ENCODE data around the gene MYOM1.

The MYOM1 gene

DNA sequence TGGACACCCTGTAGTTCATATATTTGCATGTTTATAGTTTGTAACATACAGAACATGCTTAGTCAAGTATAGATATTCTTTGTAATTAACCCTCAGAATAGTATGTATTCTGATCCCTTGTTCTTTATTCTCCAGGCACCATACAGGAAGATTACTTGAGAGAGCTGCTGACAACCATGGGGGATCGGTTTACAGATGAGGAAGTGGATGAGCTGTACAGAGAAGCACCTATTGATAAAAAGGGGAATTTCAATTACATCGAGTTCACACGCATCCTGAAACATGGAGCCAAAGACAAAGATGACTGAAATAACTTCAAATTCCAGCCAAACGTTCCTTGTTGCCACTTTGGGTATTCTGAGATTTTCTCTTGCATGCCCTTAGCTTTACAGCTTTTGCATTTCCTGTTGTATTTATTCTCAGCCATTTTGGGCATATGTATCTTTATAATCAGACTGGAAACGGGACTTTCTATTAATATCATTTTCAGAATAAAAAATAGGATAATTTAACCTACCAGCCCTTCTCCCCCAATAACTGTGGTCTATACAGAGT, 35.9 kb upstream of the MYOM1 start:
- Histone ChIP-seq H3K79me2 (ENCODE audit: control insufficient read depth, insufficient read depth, low read length, poor library complexity) (no peaks in the 10 kb centered on the region), H3K23ac (ENCODE audit: low read length) (no peak overlapping the region), H3K9ac (ENCODE audit: low read length) (no peak overlapping the region), H3K27me3 (ENCODE audit: insufficient read depth, low read length) (no peaks in the 10 kb centered on the region), H3K14ac (ENCODE audit: low read length) (no peak overlapping the region), H2BK5ac (ENCODE audit: low read depth, low read length, poor library complexity) (no peak overlapping the region), H3K27ac (ENCODE audit: low read depth, low read length) (no peak overlapping the region), H3K4me3 (ENCODE audit: low read depth, low read length) (no peak overlapping the region), H3K4ac (ENCODE audit: low read depth, low read length) (no peak overlapping the region), H3K18ac (ENCODE audit: low read length) (no peak overlapping the region), H2AFZ (ENCODE audit: insufficient read depth, low read length, poor library complexity) (no peak overlapping the region), H3K4me2 (ENCODE audit: low read length) (no peak overlapping the region), H3K79me1 (ENCODE audit: low read length) (no peaks in the 10 kb centered on the region), H2BK12ac (ENCODE audit: low read length) (no peak overlapping the region), H2AK5ac (ENCODE audit: low read length) (no peak overlapping the region), H3K36me3 (ENCODE audit: control insufficient read depth in 1 of 2, insufficient read depth in 2 of 2, low read length in 2 of 2) (peaks cover 10 to 29% of the 10 kb centered on the region in 2 experiments), H4K8ac (ENCODE audit: low read depth, low read length) (no peak overlapping the region), H3K9me3 (ENCODE audit: insufficient read depth, low read depth, low read length) (no peaks in the 10 kb centered on the region), H4K12ac (ENCODE audit: low read depth, low read length) (no peak overlapping the region), H4K91ac (ENCODE audit: low read depth, low read length) (no peak overlapping the region), H3K4me1 (ENCODE audit: control insufficient read depth in 1 of 2, insufficient read depth in 2 of 2, low read length in 2 of 2) (peaks cover 0 to 3% of the 10 kb centered on the region in 2 experiments), H2BK120ac (ENCODE audit: insufficient read depth, low read length, poor library complexity) (no peak overlapping the region)
- no peak for DNase-seq
- WGBS (ENCODE audit: extremely low coverage, insufficient coverage, insufficient read length) = no CpG with 5 or more reads among the region's 5 CpGs

DNA sequence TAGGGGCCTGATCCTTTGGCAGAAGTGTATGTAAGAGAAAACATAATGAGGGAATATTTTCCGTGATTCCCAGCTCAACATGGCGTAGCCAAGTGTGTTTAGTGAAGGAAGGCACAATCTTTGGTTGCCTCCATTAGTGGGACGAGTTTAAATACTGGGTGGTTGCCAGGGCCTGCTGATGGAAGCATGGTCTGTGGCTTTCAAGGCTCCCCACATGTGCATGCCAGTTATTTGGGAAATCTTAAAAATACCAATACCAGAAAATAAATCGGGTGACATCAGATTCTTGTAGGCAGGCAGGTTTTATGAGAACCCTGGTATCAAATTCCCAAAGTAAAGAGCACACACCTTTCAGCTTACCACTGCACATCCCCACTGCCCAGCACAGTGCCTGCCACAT, 35.0 kb upstream of the MYOM1 start:
- Histone ChIP-seq H2BK12ac (ENCODE audit: low read length) (no peak overlapping the region), H2BK120ac (ENCODE audit: insufficient read depth, low read length, poor library complexity) (no peak overlapping the region), H3K4me2 (ENCODE audit: low read length) (no peak overlapping the region)

DNA sequence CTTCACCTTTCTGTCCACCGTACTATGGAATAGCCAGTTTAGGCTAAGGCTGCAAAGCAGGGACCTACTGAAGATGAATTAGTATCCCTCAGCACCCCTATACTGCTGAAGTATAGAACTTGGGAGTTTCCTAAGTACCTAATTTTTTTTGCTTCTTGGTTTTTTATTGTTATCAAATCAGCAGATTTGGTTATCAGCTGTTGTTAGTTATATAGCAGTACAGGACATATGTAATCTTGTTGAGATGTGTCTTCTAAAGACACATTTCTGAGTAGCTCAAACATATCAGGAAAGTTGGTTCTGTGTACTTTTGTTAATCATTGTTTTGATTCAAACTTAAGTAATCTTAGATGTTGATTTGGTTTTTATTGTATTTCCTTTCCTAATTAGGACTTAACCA, 33.1 kb upstream of the MYOM1 start:
- Histone ChIP-seq H3K4me3 (ENCODE audit: low read depth, low read length) (no peak overlapping the region), H3K4ac (ENCODE audit: low read depth, low read length) (peak overlapping the region; percentile 59), H3K27ac (ENCODE audit: low read depth, low read length) (no peak overlapping the region), H3K27me3 (ENCODE audit: insufficient read depth, low read length) (no peaks in the 10 kb centered on the region), H4K12ac (ENCODE audit: low read depth, low read length) (no peak overlapping the region), H3K9ac (ENCODE audit: low read length) (no peak overlapping the region), H3K36me3 (ENCODE audit: control insufficient read depth in 1 of 2, insufficient read depth in 2 of 2, low read length in 2 of 2) (peaks cover 6 to 27% of the 10 kb centered on the region in 2 experiments), H3K4me2 (ENCODE audit: low read length) (no peak overlapping the region), H3K4me1 (ENCODE audit: control insufficient read depth in 1 of 2, insufficient read depth in 2 of 2, low read length in 2 of 2) (peaks cover 0 to 3% of the 10 kb centered on the region in 2 experiments), H3K23ac (ENCODE audit: low read length) (no peak overlapping the region), H2BK120ac (ENCODE audit: insufficient read depth, low read length, poor library complexity) (no peak overlapping the region), H2BK5ac (ENCODE audit: low read depth, low read length, poor library complexity) (no peak overlapping the region), H3K18ac (ENCODE audit: low read length) (no peak overlapping the region), H4K91ac (ENCODE audit: low read depth, low read length) (no peak overlapping the region), H4K8ac (ENCODE audit: low read depth, low read length) (no peak overlapping the region), H3K9me3 (ENCODE audit: insufficient read depth, low read depth, low read length) (no peaks in the 10 kb centered on the region), H3K79me1 (ENCODE audit: low read length) (peaks cover 3% of the 10 kb centered on the region), H2AFZ (ENCODE audit: insufficient read depth, low read length, poor library complexity) (no peak overlapping the region), H2AK5ac (ENCODE audit: low read length) (no peak overlapping the region), H3K14ac (ENCODE audit: low read length) (no peak overlapping the region), H2BK12ac (ENCODE audit: low read length) (no peak overlapping the region), H3K79me2 (ENCODE audit: control insufficient read depth, insufficient read depth, low read length, poor library complexity) (peaks cover 6% of the 10 kb centered on the region)
- no CpG with 5 or more reads among the region's 1 CpG for WGBS (ENCODE audit: extremely low coverage, insufficient coverage, insufficient read length)
- no peak for DNase-seq

More for the DNA sequence above, 35.0 kb upstream of the MYOM1 start:
- H2AFZ ChIP-seq (ENCODE audit: insufficient read depth, low read length, poor library complexity) = no peak overlapping the region
- no peaks in the 10 kb centered on the region for H3K79me2 ChIP-seq (ENCODE audit: control insufficient read depth, insufficient read depth, low read length, poor library complexity)
- H3K4ac ChIP-seq (ENCODE audit: low read depth, low read length) = no peak overlapping the region
- no peaks in the 10 kb centered on the region for H3K9me3 ChIP-seq (ENCODE audit: insufficient read depth, low read depth, low read length)
- no peak overlapping the region for H3K27ac ChIP-seq (ENCODE audit: low read depth, low read length)
- no peak overlapping the region for H4K8ac ChIP-seq (ENCODE audit: low read depth, low read length)
- peaks cover 10 to 29% of the 10 kb centered on the region in 2 experiments for H3K36me3 ChIP-seq (ENCODE audit: control insufficient read depth in 1 of 2, insufficient read depth in 2 of 2, low read length in 2 of 2)
- no peak overlapping the region for H3K4me3 ChIP-seq (ENCODE audit: low read depth, low read length)
- H3K9ac ChIP-seq (ENCODE audit: low read length) = no peak overlapping the region
- H3K4me1 ChIP-seq (ENCODE audit: control insufficient read depth in 1 of 2, insufficient read depth in 2 of 2, low read length in 2 of 2) = peaks cover 0 to 3% of the 10 kb centered on the region in 2 experiments
- H2AK5ac ChIP-seq (ENCODE audit: low read length) = no peak overlapping the region
- no peak overlapping the region for H4K91ac ChIP-seq (ENCODE audit: low read depth, low read length)
- H4K12ac ChIP-seq (ENCODE audit: low read depth, low read length) = no peak overlapping the region
- no peak overlapping the region for H3K14ac ChIP-seq (ENCODE audit: low read length)
- no peaks in the 10 kb centered on the region for H3K27me3 ChIP-seq (ENCODE audit: insufficient read depth, low read length)
- no peaks in the 10 kb centered on the region for H3K79me1 ChIP-seq (ENCODE audit: low read length)
- no peak overlapping the region for H3K23ac ChIP-seq (ENCODE audit: low read length)
- H2BK5ac ChIP-seq (ENCODE audit: low read depth, low read length, poor library complexity) = no peak overlapping the region
- no CpG with 5 or more reads among the region's 4 CpGs for WGBS (ENCODE audit: extremely low coverage, insufficient coverage, insufficient read length)
- no peak for DNase-seq
- H3K18ac ChIP-seq (ENCODE audit: low read length) = no peak overlapping the region

DNA sequence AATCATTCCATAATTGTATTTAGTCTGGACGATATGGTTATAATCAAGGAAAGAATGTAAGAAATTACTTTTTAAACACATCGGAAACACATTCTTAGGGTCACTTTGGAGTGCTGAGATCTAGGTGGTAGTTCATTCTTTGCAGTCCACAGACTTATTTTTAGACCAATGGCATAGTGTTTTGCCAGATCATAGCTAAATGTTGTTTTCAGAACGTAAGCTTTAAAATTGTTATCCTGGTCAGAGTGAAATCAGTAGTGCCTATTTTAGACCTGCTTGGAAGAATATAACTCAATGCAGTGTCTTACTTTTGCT, 32.2 kb upstream of the MYOM1 start:
- no CpG with 5 or more reads among the region's 3 CpGs for WGBS (ENCODE audit: extremely low coverage, insufficient coverage, insufficient read length)
- H3K9ac ChIP-seq (ENCODE audit: low read length) = no peak overlapping the region
- H2BK5ac ChIP-seq (ENCODE audit: low read depth, low read length, poor library complexity) = no peak overlapping the region
- H4K12ac ChIP-seq (ENCODE audit: low read depth, low read length) = no peak overlapping the region
- no peaks in the 10 kb centered on the region for H3K9me3 ChIP-seq (ENCODE audit: insufficient read depth, low read depth, low read length)
- H3K4me1 ChIP-seq (ENCODE audit: control insufficient read depth in 1 of 2, insufficient read depth in 2 of 2, low read length in 2 of 2) = peaks cover under 1 to 2% of the 10 kb centered on the region in 2 experiments
- no peak overlapping the region for H3K4me2 ChIP-seq (ENCODE audit: low read length)
- H3K36me3 ChIP-seq (ENCODE audit: control insufficient read depth in 1 of 2, insufficient read depth in 2 of 2, low read length in 2 of 2) = peaks cover 5 to 22% of the 10 kb centered on the region in 2 experiments
- H2AFZ ChIP-seq (ENCODE audit: insufficient read depth, low read length, poor library complexity) = no peak overlapping the region
- H4K91ac ChIP-seq (ENCODE audit: low read depth, low read length) = no peak overlapping the region
- no peak overlapping the region for H4K8ac ChIP-seq (ENCODE audit: low read depth, low read length)
- peaks cover 11% of the 10 kb centered on the region for H3K79me2 ChIP-seq (ENCODE audit: control insufficient read depth, insufficient read depth, low read length, poor library complexity)
- H3K14ac ChIP-seq (ENCODE audit: low read length) = no peak overlapping the region
- H2BK120ac ChIP-seq (ENCODE audit: insufficient read depth, low read length, poor library complexity) = no peak overlapping the region
- H3K27me3 ChIP-seq (ENCODE audit: insufficient read depth, low read length) = no peaks in the 10 kb centered on the region
- no peak overlapping the region for H3K27ac ChIP-seq (ENCODE audit: low read depth, low read length)
- no peak overlapping the region for H2AK5ac ChIP-seq (ENCODE audit: low read length)
- H3K18ac ChIP-seq (ENCODE audit: low read length) = no peak overlapping the region
- no peak overlapping the region for H3K4me3 ChIP-seq (ENCODE audit: low read depth, low read length)
- peaks cover 11% of the 10 kb centered on the region for H3K79me1 ChIP-seq (ENCODE audit: low read length)
- peak overlapping the region; percentile 66 for H3K4ac ChIP-seq (ENCODE audit: low read depth, low read length)
- no peak overlapping the region for H3K23ac ChIP-seq (ENCODE audit: low read length)
- no peak for DNase-seq
- no peak overlapping the region for H2BK12ac ChIP-seq (ENCODE audit: low read length)
